HFF-Myc (cell line): ENCODE data around the gene FYTTD1.
"Not testable (repeated sequence)": the region's sequence is repeated elsewhere in the genome, so short reads cannot be mapped to it uniquely, and the experiment has no call there.

ENCODE experiments used
- DNase-seq: peaks from one replicate; pipeline ENCODE4 v3.0.0-alpha.2; 2011; ENCODE audit warnings: low read depth; ENCODE audit errors: extremely low read depth
- H3K4me3 ChIP-seq: replicated peaks from 2 replicates; pipeline ENCODE4 v1.5.1; 2011; ENCODE audit warnings: low read depth, mild to moderate bottlenecking, control low read depth, low read length
- TF ChIP-seq, protein P1 (sequence below): IDR thresholded peaks from 2 replicates; pipeline ENCODE4 v1.5.1; 2012; ENCODE audit warnings: mild to moderate bottlenecking, low read depth, low read length, control low read depth; ENCODE audit errors: missing control alignments

The FYTTD1 gene

DNA sequence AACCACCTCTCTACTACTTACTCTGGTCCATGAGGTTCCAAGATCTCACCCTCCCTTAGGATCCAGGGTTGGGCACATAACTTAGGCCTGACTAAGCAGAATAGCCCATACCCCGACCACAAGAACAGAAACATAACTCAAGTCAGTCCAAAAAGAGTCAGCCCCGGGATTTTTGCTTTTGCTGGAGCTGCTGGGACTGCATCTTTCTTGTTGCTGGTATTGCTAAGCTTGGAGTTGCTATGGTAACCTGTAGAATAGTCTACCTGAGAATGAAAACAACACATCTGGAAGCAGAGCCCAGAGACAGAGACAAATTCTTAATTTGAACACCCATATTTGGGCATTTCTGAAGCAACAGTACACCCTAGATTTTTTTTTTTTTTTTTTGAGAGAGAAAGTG is 19.5 kb upstream of the FYTTD1 start:
- peak overlapping the region; percentile 8; the same call in 1 of the 2 replicates for H3K4me3 ChIP-seq
- TF ChIP-seq, protein P1, sequence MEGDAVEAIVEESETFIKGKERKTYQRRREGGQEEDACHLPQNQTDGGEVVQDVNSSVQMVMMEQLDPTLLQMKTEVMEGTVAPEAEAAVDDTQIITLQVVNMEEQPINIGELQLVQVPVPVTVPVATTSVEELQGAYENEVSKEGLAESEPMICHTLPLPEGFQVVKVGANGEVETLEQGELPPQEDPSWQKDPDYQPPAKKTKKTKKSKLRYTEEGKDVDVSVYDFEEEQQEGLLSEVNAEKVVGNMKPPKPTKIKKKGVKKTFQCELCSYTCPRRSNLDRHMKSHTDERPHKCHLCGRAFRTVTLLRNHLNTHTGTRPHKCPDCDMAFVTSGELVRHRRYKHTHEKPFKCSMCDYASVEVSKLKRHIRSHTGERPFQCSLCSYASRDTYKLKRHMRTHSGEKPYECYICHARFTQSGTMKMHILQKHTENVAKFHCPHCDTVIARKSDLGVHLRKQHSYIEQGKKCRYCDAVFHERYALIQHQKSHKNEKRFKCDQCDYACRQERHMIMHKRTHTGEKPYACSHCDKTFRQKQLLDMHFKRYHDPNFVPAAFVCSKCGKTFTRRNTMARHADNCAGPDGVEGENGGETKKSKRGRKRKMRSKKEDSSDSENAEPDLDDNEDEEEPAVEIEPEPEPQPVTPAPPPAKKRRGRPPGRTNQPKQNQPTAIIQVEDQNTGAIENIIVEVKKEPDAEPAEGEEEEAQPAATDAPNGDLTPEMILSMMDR: no peak
- DNase-seq: peak; percentile 90

DNA sequence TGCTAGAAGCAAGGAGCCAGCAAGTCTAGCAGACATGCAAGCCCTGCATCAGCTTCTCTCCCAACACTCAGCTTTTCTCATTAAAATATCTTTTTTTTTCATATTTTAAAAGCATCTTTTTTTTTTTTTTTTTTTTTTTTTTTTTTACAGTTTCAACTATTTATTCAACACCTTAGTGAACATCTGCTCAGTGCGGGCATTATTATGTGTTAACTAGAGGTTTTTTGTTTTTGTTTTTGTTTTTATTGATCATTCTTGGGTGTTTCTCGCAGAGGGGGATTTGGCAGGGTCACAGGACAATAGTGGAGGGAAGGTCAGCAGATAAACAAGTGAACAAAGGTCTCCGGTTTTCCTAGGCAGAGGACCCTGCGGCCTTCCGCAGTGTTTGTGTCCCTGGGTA is 18.9 kb upstream of the FYTTD1 start:
- H3K4me3 ChIP-seq: 0 out of 2 replicates have a peak overlapping the region, but pooled peaks have one; percentile 8
- not testable (repeated sequence) for DNase-seq

DNA sequence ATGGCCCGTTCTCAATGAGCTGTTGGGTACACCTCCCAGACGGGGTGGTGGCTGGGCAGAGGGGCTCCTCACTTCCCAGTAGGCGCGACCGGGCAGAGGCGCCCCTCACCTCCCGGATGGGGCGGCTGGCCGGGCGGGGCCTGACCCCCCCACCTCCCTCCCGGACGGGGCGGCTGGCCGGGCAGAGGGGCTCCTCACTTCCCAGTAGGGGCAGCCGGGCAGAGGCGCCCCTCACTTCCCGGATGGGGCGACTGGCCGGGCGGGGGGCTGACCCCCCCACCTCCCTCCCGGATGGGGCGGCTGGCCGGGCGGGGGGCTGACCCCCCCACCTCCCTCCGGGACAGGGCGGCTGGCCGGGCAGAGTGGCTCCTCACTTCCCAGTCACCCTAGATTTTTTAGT is 18.2 kb upstream of the FYTTD1 start:
- not testable (repeated sequence) for H3K4me3 ChIP-seq, DNase-seq

DNA sequence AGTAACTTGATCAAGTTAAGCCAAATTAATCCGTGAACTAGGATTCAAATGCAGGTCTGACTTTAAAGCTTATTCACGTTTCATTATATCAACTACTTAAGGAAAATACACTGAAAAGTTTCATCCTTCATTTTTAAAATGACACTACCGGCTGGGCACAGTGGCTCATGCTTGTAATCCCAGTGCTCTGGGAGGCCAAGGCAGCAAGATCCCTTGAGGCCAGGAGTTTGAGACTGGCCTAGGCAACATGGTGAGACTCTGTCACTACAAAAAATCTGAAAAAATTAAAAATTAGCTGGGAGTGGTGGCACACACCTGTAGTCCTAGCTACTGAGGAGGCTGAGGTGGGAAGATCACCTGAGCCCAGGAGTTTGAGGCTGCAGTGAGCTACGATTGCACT is 16.6 kb upstream of the FYTTD1 start:
- no peak for DNase-seq
- TF ChIP-seq, protein P1: no peak
- no peak overlapping the region for H3K4me3 ChIP-seq

DNA sequence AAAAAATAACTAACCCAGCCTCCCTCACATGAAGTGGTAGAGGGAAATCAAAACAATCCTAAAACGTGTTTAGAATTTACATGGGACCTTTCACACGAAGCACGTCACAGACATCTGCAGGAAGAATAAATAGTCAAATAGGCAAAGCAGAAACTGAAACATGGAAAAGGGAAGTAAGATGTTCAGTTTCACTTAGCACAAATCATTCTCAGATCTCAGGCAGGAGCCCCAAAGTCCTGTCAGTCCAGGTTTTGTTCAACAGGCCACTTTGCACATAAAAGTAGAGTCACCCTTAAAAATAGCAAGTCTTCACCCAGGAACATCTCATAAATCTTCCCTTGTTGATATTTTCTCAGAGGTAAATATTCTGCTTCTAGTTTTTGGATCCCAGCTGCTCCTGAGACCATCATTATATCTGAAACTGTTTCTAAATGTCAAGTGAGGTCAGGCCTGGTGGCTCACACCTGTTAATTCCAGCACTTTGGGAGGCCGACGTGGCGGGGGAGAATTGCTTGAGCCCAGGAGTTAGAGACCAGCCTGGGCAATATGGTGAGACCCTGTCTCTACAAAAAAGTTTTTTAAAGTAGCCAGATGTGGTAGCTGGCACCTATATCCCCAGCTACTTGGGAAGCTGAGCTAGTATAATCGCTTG is 14.9 kb upstream of the FYTTD1 start:
- DNase-seq: no peak
- H3K4me3 ChIP-seq: no peak overlapping the region; the same call in 1 of the 2 replicates
- TF ChIP-seq, protein P1: no peak

DNA sequence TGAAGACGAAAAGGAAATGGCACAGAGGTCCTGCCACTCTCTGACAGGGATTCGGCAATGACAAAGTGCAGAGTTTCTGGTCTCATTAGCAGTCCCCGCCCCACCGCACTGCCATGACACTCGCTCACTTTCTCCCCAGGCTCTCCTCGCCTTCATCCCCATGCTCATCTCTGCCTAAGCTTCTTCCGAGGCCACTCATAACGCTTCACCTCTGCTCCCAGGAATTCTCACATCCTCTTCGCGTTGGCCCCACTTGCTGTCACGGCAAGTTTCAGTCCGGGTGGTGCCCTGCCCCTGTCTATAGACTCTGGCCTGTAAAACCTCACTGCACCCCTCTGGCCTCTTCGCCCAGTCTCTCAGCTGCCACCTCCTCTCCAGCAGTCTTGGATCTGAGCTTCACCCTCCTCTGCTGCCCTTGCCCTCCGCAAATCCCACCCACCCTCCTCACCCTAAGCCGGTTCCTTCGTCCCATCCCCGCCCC is 13.6 kb upstream of the FYTTD1 start:
- DNase-seq: no peak
- H3K4me3 ChIP-seq: peak overlapping the region; percentile 84
- TF ChIP-seq, protein P1: no peak

DNA sequence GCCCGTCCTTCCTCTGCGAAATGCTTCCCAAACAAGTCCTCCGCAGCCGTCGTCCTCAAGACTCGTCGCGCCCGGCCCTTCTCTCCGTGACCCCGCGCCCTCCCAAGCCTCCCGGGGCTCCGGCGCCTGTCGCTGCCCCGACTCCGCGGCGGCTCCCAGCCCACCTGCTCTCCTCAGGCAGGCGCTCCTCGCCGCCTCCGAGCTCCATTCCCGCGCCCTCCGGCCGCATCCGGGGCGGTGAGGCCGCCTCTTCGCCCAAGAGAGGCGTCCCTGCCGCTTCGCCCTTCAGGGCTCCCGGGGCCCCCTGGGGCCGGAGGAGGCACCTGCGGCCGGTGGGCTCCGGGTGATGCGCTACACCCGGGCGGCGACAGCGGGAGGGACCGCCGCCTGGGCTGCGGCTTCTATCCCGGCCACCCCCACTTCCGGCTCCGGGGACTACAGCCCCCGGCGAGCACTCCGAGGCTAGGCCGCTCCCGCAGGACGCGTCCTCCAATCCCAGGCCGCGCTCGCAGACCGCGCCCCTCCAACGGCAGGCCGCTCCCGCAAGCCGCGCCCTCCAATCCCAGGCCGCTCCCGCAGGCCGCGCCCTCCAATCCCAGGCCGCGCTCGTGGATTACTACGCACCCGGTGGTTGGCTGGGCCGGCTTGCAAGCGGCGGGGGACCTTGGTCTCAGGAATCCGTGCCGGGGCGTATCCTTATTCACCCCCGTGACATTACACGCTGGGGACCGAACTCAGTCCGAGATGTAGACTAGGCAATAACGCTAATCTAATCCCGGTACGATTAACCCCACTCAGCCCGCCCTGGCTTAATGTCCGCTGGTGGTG is 13.0 kb upstream of the FYTTD1 start, which contains the start of gene RUBCN:
RUBCN (minus strand) TSS at position 414 of the 828 bp plus-strand sequence; CDS start at position 229, 185 bp downstream.
- peak within 1 kb of the TSS; percentile 84 for H3K4me3 ChIP-seq
- DNase-seq: peak; percentile 71
- TF ChIP-seq, protein P1: no peak
